Breast epithelium (tissue), 3 donors: Measurements from ENCODE around the gene CTNND2.

ENCODE experiments used
- CTCF ChIP-seq, 3 donors: fragments of 450-650 bp; IDR thresholded peaks; one replicate each; pipeline ENCODE4 v1.5.1; 2016 to 2017; ENCODE audit warnings: antibody characterized with exemption in 3 of 3, mild to moderate bottlenecking in 3 of 3, moderate library complexity in 3 of 3
- POLR2A ChIP-seq: fragments of 450-650 bp; IDR thresholded peaks from one replicate; pipeline ENCODE4 v1.6.1; 2016; ENCODE audit warnings: antibody characterized with exemption, mild to moderate bottlenecking, moderate library complexity

GRCh38 chr5:11323761-11324160 is 580.5 kb downstream of the CTNND2 start:
- TF ChIP-seq CTCF (IDR thresholded peaks at IDR 0.05) (no peak), POLR2A (no peak)
